GM19239 (cell line): Measurements from ENCODE around the gene ACOT2.
"Not testable (repeated sequence)": the region's sequence is repeated elsewhere in the genome, so short reads cannot be mapped to it uniquely, and the experiment has no call there.

Experiments
- DNase-seq: peaks from one replicate; pipeline ENCODE4 v3.0.0; 2011; ENCODE audit warnings: low spot score; ENCODE audit not compliant: insufficient read length
- FAIRE-seq: peaks from 2 replicates; lab custom pipeline; 2011; peaks lifted over from hg19 to GRCh38; lab: Jason Lieb, UNC

Gene ACOT2

GRCh38 chr14:73566935-73567334, 2.1 kb upstream of the ACOT2 start:
- not testable (repeated sequence) for FAIRE-seq, DNase-seq

- FAIRE-seq, result no peak
- DNase-seq, result no peak
Observed at GRCh38 chr14:73567358-73567757, 1.7 kb upstream of the ACOT2 start.

- DNase-seq (no peak), FAIRE-seq (no peak)
Observed at GRCh38 chr14:73567951-73568885, 795 bp upstream of the ACOT2 start.

GRCh38 chr14:73568886-73569184, 178 bp upstream of the ACOT2 start:
- not testable (repeated sequence) for DNase-seq
- FAIRE-seq, result peak; percentile 58

- not testable (repeated sequence) for DNase-seq
- peak; percentile 61 for FAIRE-seq
Observed at GRCh38 chr14:73570913-73571312, 1.9 kb downstream of the ACOT2 start.

- DNase-seq, FAIRE-seq: not testable (repeated sequence)
Observed at GRCh38 chr14:73573034-73573433, 4.0 kb downstream of the ACOT2 start.

- not testable (repeated sequence) for FAIRE-seq, DNase-seq
Observed at GRCh38 chr14:73573740-73574139, 4.7 kb downstream of the ACOT2 start.

GRCh38 chr14:73574251-73574650, 5.2 kb downstream of the ACOT2 start:
- not testable (repeated sequence) for DNase-seq, FAIRE-seq

- DNase-seq (no peak), FAIRE-seq (no peak)
Observed at GRCh38 chr14:73576391-73576790, 7.4 kb downstream of the ACOT2 start.

GRCh38 chr14:73577214-73577613, 8.2 kb downstream of the ACOT2 start:
- FAIRE-seq, DNase-seq: not testable (repeated sequence)

- not testable (repeated sequence) for DNase-seq
- FAIRE-seq, result peak; percentile 83
Observed at GRCh38 chr14:73582102-73582979, 13.3 kb downstream of the ACOT2 start.

GRCh38 chr14:73588695-73589094, 19.7 kb downstream of the ACOT2 start:
- no peak for DNase-seq

GRCh38 chr14:73589116-73589515, 20.1 kb downstream of the ACOT2 start:
- FAIRE-seq, result no peak
- no peak for DNase-seq

More at GRCh38 chr14:73588695-73589094, 19.7 kb downstream of the ACOT2 start:
- FAIRE-seq, result no peak

- DNase-seq, FAIRE-seq: not testable (repeated sequence)
Observed at GRCh38 chr14:73590673-73591004, 21.6 kb downstream of the ACOT2 start.

GRCh38 chr14:73591690-73592449, 22.9 kb downstream of the ACOT2 start, which contains the start of gene ACOT4:
Gene ACOT4, plus strand, starts transcription at chr14:73591873. Its CDS starts 87 bp downstream, at chr14:73591960.
- FAIRE-seq (peak; percentile 75), DNase-seq (peak; percentile 76)

- DNase-seq (no peak), FAIRE-seq (no peak)
Observed at GRCh38 chr14:73594491-73594890, 25.5 kb downstream of the ACOT2 start.

- no peak for DNase-seq
- FAIRE-seq, result no peak
Observed at GRCh38 chr14:73599499-73599898, 30.5 kb downstream of the ACOT2 start.

GRCh38 chr14:73602994-73603393, 34.0 kb downstream of the ACOT2 start:
- FAIRE-seq, result no peak
- no peak for DNase-seq

GRCh38 chr14:73606271-73606670, 37.3 kb downstream of the ACOT2 start:
- FAIRE-seq (no peak), DNase-seq (no peak)

GRCh38 chr14:73607241-73607640, 38.2 kb downstream of the ACOT2 start:
- FAIRE-seq (no peak), DNase-seq (no peak)
